Natural killer cell (primary cell): ENCODE results near the gene TNFRSF9. TPM values are rescaled to one million over a fixed set of nuclear protein-coding genes. Genes with fewer than 3 reads are reported as not detected.

Experiments
- ATAC-seq, 3 donors: fragments of 150-1000 bp in 2 of 3; fragments of 200-7000 bp in 1 of 3; cut with Tn5 transposase; 1 replicate in 1 of 3; 2 replicates in 2 of 3; pipeline ENCODE4 v1.10.0; 2021; ENCODE audit warnings: mild to moderate bottlenecking in 2 of 3, moderate library complexity in 2 of 3
- DNase-seq, 2 donors: peaks; one replicate each; pipeline versions ENCODE4 v3.0.0 to v3.0.0-alpha.2; 2013 to 2021; ENCODE audit warnings: mixed read lengths in 1 of 2
- H3K27ac ChIP-seq: one replicate; pipeline ENCODE4 v1.5.1; 2013; ENCODE audit warnings: mild to moderate bottlenecking, low read length
- H3K27me3 ChIP-seq: one replicate; pipeline ENCODE4 v1.6.1; 2013; ENCODE audit warnings: low read length; ENCODE audit not compliant: control insufficient read depth, insufficient read depth
- H3K36me3 ChIP-seq: one replicate; pipeline ENCODE4 v1.6.1; 2013; ENCODE audit warnings: low read length; ENCODE audit not compliant: control insufficient read depth, insufficient read depth
- H3K4me1 ChIP-seq: one replicate; pipeline ENCODE4 v1.6.1; 2013; ENCODE audit warnings: low read length; ENCODE audit not compliant: control insufficient read depth, insufficient read depth
- H3K4me3 ChIP-seq: one replicate; pipeline ENCODE4 v1.5.1; 2013; ENCODE audit warnings: low read length
- H3K9me3 ChIP-seq: one replicate; pipeline ENCODE4 v1.6.1; 2013; ENCODE audit warnings: low read length; ENCODE audit not compliant: control insufficient read depth, insufficient read depth
- H3K27ac Mint-ChIP-seq, 2 donors: one replicate each; pipeline ENCODE4 v1.8.0; 2022; ENCODE audit warnings: mild to moderate bottlenecking in 2 of 2, mixed read lengths in 2 of 2, moderate library complexity in 1 of 2
- H3K27me3 Mint-ChIP-seq, 2 donors: one replicate each; pipeline ENCODE4 v1.8.0; 2022; ENCODE audit warnings: low read depth in 2 of 2, mixed read lengths in 2 of 2
- H3K36me3 Mint-ChIP-seq: one replicate; pipeline ENCODE4 v1.8.0; 2022; ENCODE audit warnings: mixed read lengths
- H3K4me1 Mint-ChIP-seq, 2 donors: one replicate each; pipeline ENCODE4 v1.8.0; 2022; ENCODE audit warnings: mixed read lengths in 2 of 2
- H3K4me3 Mint-ChIP-seq: one replicate; pipeline ENCODE4 v1.8.0; 2022; ENCODE audit warnings: mild to moderate bottlenecking, moderate library complexity, mixed read lengths
- H3K9me3 Mint-ChIP-seq, 2 donors: one replicate each; pipeline ENCODE4 v1.8.0; 2022; ENCODE audit warnings: mixed read lengths in 2 of 2
- CTCF ChIP-seq: fragments of 200-600 bp; IDR thresholded peaks from one replicate; pipeline ENCODE4 v1.8.0; 2022; ENCODE audit warnings: antibody characterized with exemption
- WGBS: methylation state at CpG from one replicate; pipeline ENCODE4 v1.1.7; 2013; ENCODE audit warnings: missing lambda C conversion rate; ENCODE audit not compliant: insufficient coverage; 5-methylcytosine and 5-hydroxymethylcytosine counted together
- intact Hi-C: fragments of 100-400 bp; cut with micrococcal nuclease; formaldehyde crosslinking; loops from one replicate; pipeline ENCODE4 v1.14.2; 2022
- total RNA-seq, 4 donors: library from RNA; stranded (reverse); fragments of 120-200 nt in 1 of 4; gene quantifications; one replicate each; pipeline versions ENCODE4 v1.2.3 to v1.2.4, GENCODE V29; 2013 to 2022

TNFRSF9 gene
- total RNA-seq, 3 donors from 2014 or later (not counting 1 experiment from before 2014, with no cell fraction given): 2.6 to 6.4 (median 4.2) TPM

GRCh38 chr1:7973086-7973485 is 32.4 kb upstream of the TNFRSF9 start:
- Histone ChIP-seq H3K27me3 (no peaks in the 10 kb centered on the region), H3K4me3 (no peak overlapping the region), H3K27ac (no peak overlapping the region), H3K4me1 (no peaks in the 10 kb centered on the region), H3K36me3 (peaks cover 46% of the 10 kb centered on the region), H3K9me3 (no peaks in the 10 kb centered on the region)
- intact Hi-C loops: no loop called here
- no peak overlapping the region for H3K4me3 Mint-ChIP-seq
- peaks cover 15% of the 10 kb centered on the region for H3K36me3 Mint-ChIP-seq
- no peak for ATAC-seq
- H3K27ac Mint-ChIP-seq: no peak overlapping the region
- H3K9me3 Mint-ChIP-seq: no peaks in the 10 kb centered on the region
- DNase-seq: no peak
- WGBS: 58% methylated on average over 2 of the region's 2 CpGs
- no peaks in the 10 kb centered on the region for H3K27me3 Mint-ChIP-seq
- no peak for TF ChIP-seq CTCF
- H3K4me1 Mint-ChIP-seq: peaks cover 0 to 14% of the 10 kb centered on the region in 2 donors

- Mint-ChIP-seq H3K9me3 (no peaks in the 10 kb centered on the region), H3K36me3 (peaks cover 15% of the 10 kb centered on the region)
- WGBS: 98% methylated on average over 5 of the region's 5 CpGs
Observed at GRCh38 chr1:7972285-7972684, 31.6 kb upstream of the TNFRSF9 start.

GRCh38 chr1:7971024-7971423 is 30.4 kb upstream of the TNFRSF9 start:
- ATAC-seq (no peak), DNase-seq (no peak)
- no peak overlapping the region for H3K4me3 ChIP-seq
- no peaks in the 10 kb centered on the region for H3K9me3 Mint-ChIP-seq
- H3K36me3 Mint-ChIP-seq: peaks cover 15% of the 10 kb centered on the region
- H3K36me3 ChIP-seq: peaks cover 53% of the 10 kb centered on the region
- H3K27ac ChIP-seq: no peak overlapping the region
- H3K4me1 Mint-ChIP-seq: peaks cover 12 to 17% of the 10 kb centered on the region in 2 donors
- no peaks in the 10 kb centered on the region for H3K27me3 Mint-ChIP-seq
- H3K27ac Mint-ChIP-seq: no peak overlapping the region
- H3K4me1 ChIP-seq: peaks cover 3% of the 10 kb centered on the region
- WGBS: 97% methylated on average over 6 of the region's 6 CpGs
- no peaks in the 10 kb centered on the region for H3K27me3 ChIP-seq
- H3K9me3 ChIP-seq: no peaks in the 10 kb centered on the region
- no peak overlapping the region for H3K4me3 Mint-ChIP-seq
- no peak for TF ChIP-seq CTCF
- intact Hi-C loops: no loop called here

More at GRCh38 chr1:7972285-7972684, 31.6 kb upstream of the TNFRSF9 start:
- intact Hi-C loops: no loop called here
- no peaks in the 10 kb centered on the region for H3K9me3 ChIP-seq
- no peaks in the 10 kb centered on the region for H3K27me3 Mint-ChIP-seq
- DNase-seq: no peak
- no peaks in the 10 kb centered on the region for H3K27me3 ChIP-seq
- no peak overlapping the region for H3K27ac ChIP-seq
- no peak overlapping the region for H3K4me3 Mint-ChIP-seq
- H3K4me1 ChIP-seq: no peaks in the 10 kb centered on the region
- ATAC-seq: no peak
- no peak for TF ChIP-seq CTCF
- peaks cover 48% of the 10 kb centered on the region for H3K36me3 ChIP-seq
- H3K4me3 ChIP-seq: no peak overlapping the region
- H3K27ac Mint-ChIP-seq: no peak overlapping the region
- H3K4me1 Mint-ChIP-seq: peaks cover 3 to 16% of the 10 kb centered on the region in 2 donors

- no peak for TF ChIP-seq CTCF
- DNase-seq (no peak), ATAC-seq (no peak)
- H3K36me3 Mint-ChIP-seq: peaks cover 15% of the 10 kb centered on the region
- Histone ChIP-seq H3K36me3 (peaks cover 61% of the 10 kb centered on the region), H3K27ac (no peak overlapping the region), H3K4me3 (no peak overlapping the region), H3K27me3 (no peaks in the 10 kb centered on the region), H3K9me3 (no peaks in the 10 kb centered on the region), H3K4me1 (peaks cover 3% of the 10 kb centered on the region)
- peaks cover 12 to 17% of the 10 kb centered on the region in 2 donors for H3K4me1 Mint-ChIP-seq
- no peak overlapping the region for H3K4me3 Mint-ChIP-seq
- no peaks in the 10 kb centered on the region for H3K27me3 Mint-ChIP-seq
- H3K27ac Mint-ChIP-seq: no peak overlapping the region
- H3K9me3 Mint-ChIP-seq: no peaks in the 10 kb centered on the region
- intact Hi-C loops: no loop called here
- WGBS: 72% methylated on average over 2 of the region's 2 CpGs
Observed at GRCh38 chr1:7970246-7970645, 29.6 kb upstream of the TNFRSF9 start.
